Stimulated activated memory B cell treated with anti-CD40 and anti-IgM and Interleukin-4, amounts not matched to agents 10 μg/mL and 1 μg/mL and 100 μg/mL, for 72 hours (primary cell): ENCODE results near the gene SIDT1.
A peak's percentile ranks its signal among the peaks of the same experiment; 100 is the strongest.

ENCODE experiments used
- ATAC-seq: fragments of 150-1000 bp; cut with Tn5 transposase; 2 replicates; pipeline ENCODE4 v1.10.0; 2021
- H3K27ac Mint-ChIP-seq: one replicate; pipeline ENCODE4 v1.8.0; 2022; ENCODE audit warnings: mild to moderate bottlenecking, mixed read lengths
- H3K27me3 Mint-ChIP-seq: one replicate; pipeline ENCODE4 v1.8.0; 2022; ENCODE audit warnings: mixed read lengths
- H3K36me3 Mint-ChIP-seq: one replicate; pipeline ENCODE4 v1.8.0; 2022; ENCODE audit warnings: mixed read lengths
- H3K4me1 Mint-ChIP-seq: one replicate; pipeline ENCODE4 v1.8.0; 2022; ENCODE audit warnings: mixed read lengths
- H3K4me3 Mint-ChIP-seq: one replicate; pipeline ENCODE4 v1.8.0; 2022; ENCODE audit warnings: mild to moderate bottlenecking, moderate library complexity, mixed read lengths
- H3K9me3 Mint-ChIP-seq: one replicate; pipeline ENCODE4 v1.8.0; 2022; ENCODE audit warnings: mixed read lengths

The SIDT1 gene

GRCh38 chr3:113659101-113659541, 126.8 kb downstream of the SIDT1 start:
- peak overlapping the region; percentile 40 for H3K4me3 Mint-ChIP-seq
- H3K36me3 Mint-ChIP-seq, result peaks cover 77% of the 10 kb centered on the region
- H3K27me3 Mint-ChIP-seq, result no peaks in the 10 kb centered on the region
- peaks cover 8% of the 10 kb centered on the region for H3K9me3 Mint-ChIP-seq
- peak; percentile 87 for ATAC-seq
- peak overlapping the region; percentile 87 for H3K27ac Mint-ChIP-seq
- peaks cover 67% of the 10 kb centered on the region for H3K4me1 Mint-ChIP-seq

- no peaks in the 10 kb centered on the region for H3K27me3 Mint-ChIP-seq
- H3K9me3 Mint-ChIP-seq, result peaks cover 8% of the 10 kb centered on the region
- H3K27ac Mint-ChIP-seq, result peak overlapping the region; percentile 87
- peaks cover 80% of the 10 kb centered on the region for H3K36me3 Mint-ChIP-seq
- peaks cover 66% of the 10 kb centered on the region for H3K4me1 Mint-ChIP-seq
- H3K4me3 Mint-ChIP-seq, result no peak overlapping the region
- no peak for ATAC-seq
These were observed 127.6 kb downstream of the SIDT1 start for GRCh38 chr3:113659996-113660395.

- Mint-ChIP-seq H3K4me1 (peaks cover 66% of the 10 kb centered on the region), H3K27me3 (no peaks in the 10 kb centered on the region), H3K36me3 (peaks cover 79% of the 10 kb centered on the region), H3K9me3 (peaks cover 8% of the 10 kb centered on the region), H3K4me3 (peak overlapping the region; percentile 20), H3K27ac (peak overlapping the region; percentile 87)
- peak; percentile 45 for ATAC-seq
These were observed 128.1 kb downstream of the SIDT1 start for GRCh38 chr3:113660458-113660857.

- Mint-ChIP-seq H3K27me3 (no peaks in the 10 kb centered on the region), H3K27ac (peak overlapping the region; percentile 87), H3K9me3 (peaks cover 8% of the 10 kb centered on the region), H3K4me3 (peak overlapping the region; percentile 20), H3K36me3 (peaks cover 74% of the 10 kb centered on the region), H3K4me1 (peaks cover 66% of the 10 kb centered on the region)
- peak; percentile 72 for ATAC-seq
These were observed 128.5 kb downstream of the SIDT1 start for GRCh38 chr3:113660896-113661295.

- peaks cover 55% of the 10 kb centered on the region for H3K36me3 Mint-ChIP-seq
These were observed 130.5 kb downstream of the SIDT1 start for GRCh38 chr3:113662824-113663223.

GRCh38 chr3:113663324-113663750, 131.0 kb downstream of the SIDT1 start:
- Mint-ChIP-seq H3K4me3 (no peak overlapping the region), H3K36me3 (peaks cover 55% of the 10 kb centered on the region), H3K27me3 (no peaks in the 10 kb centered on the region), H3K4me1 (peaks cover 63% of the 10 kb centered on the region), H3K27ac (peak overlapping the region; percentile 87), H3K9me3 (no peaks in the 10 kb centered on the region)
- no peak for ATAC-seq

More at GRCh38 chr3:113662824-113663223, 130.5 kb downstream of the SIDT1 start:
- Mint-ChIP-seq H3K9me3 (no peaks in the 10 kb centered on the region), H3K27ac (peak overlapping the region; percentile 87), H3K27me3 (no peaks in the 10 kb centered on the region), H3K4me3 (no peak overlapping the region), H3K4me1 (peaks cover 59% of the 10 kb centered on the region)
- ATAC-seq, result no peak

- H3K9me3 Mint-ChIP-seq, result no peaks in the 10 kb centered on the region
- H3K27ac Mint-ChIP-seq, result peak overlapping the region; percentile 87
- H3K4me3 Mint-ChIP-seq, result no peak overlapping the region
- no peak for ATAC-seq
- H3K36me3 Mint-ChIP-seq, result peaks cover 60% of the 10 kb centered on the region
- no peaks in the 10 kb centered on the region for H3K27me3 Mint-ChIP-seq
- peaks cover 63% of the 10 kb centered on the region for H3K4me1 Mint-ChIP-seq
These were observed 131.4 kb downstream of the SIDT1 start for GRCh38 chr3:113663761-113664160.

GRCh38 chr3:113664523-113665094, 132.3 kb downstream of the SIDT1 start:
- Mint-ChIP-seq H3K9me3 (no peaks in the 10 kb centered on the region), H3K27me3 (no peaks in the 10 kb centered on the region), H3K4me1 (peaks cover 63% of the 10 kb centered on the region), H3K4me3 (no peak overlapping the region), H3K27ac (peak overlapping the region; percentile 87), H3K36me3 (peaks cover 63% of the 10 kb centered on the region)
- no peak for ATAC-seq

- Mint-ChIP-seq H3K36me3 (peaks cover 51% of the 10 kb centered on the region), H3K4me3 (no peak overlapping the region), H3K27me3 (no peaks in the 10 kb centered on the region), H3K9me3 (no peaks in the 10 kb centered on the region), H3K4me1 (peaks cover 45% of the 10 kb centered on the region), H3K27ac (peak overlapping the region; percentile 80)
- ATAC-seq, result no peak
These were observed 135.7 kb downstream of the SIDT1 start for GRCh38 chr3:113668015-113668414.

- Mint-ChIP-seq H3K27ac (no peak overlapping the region), H3K4me3 (no peak overlapping the region), H3K27me3 (no peaks in the 10 kb centered on the region), H3K4me1 (peaks cover 32% of the 10 kb centered on the region), H3K9me3 (peaks cover 5% of the 10 kb centered on the region), H3K36me3 (peaks cover 50% of the 10 kb centered on the region)
- ATAC-seq, result no peak
These were observed 141.2 kb downstream of the SIDT1 start for GRCh38 chr3:113673593-113673992.

GRCh38 chr3:113676261-113676660, 143.9 kb downstream of the SIDT1 start:
- peak overlapping the region; percentile 61 for H3K27ac Mint-ChIP-seq
- H3K9me3 Mint-ChIP-seq, result peaks cover 8% of the 10 kb centered on the region
- H3K27me3 Mint-ChIP-seq, result no peaks in the 10 kb centered on the region
- H3K36me3 Mint-ChIP-seq, result peaks cover 38% of the 10 kb centered on the region
- no peak for ATAC-seq
- H3K4me3 Mint-ChIP-seq, result no peak overlapping the region
- peaks cover 21% of the 10 kb centered on the region for H3K4me1 Mint-ChIP-seq

- no peak overlapping the region for H3K4me3 Mint-ChIP-seq
These were observed 145.4 kb downstream of the SIDT1 start for GRCh38 chr3:113677737-113678136.

GRCh38 chr3:113678773-113679172, 146.4 kb downstream of the SIDT1 start:
- Mint-ChIP-seq H3K36me3 (peaks cover 33% of the 10 kb centered on the region), H3K27ac (peak overlapping the region; percentile 66), H3K27me3 (no peaks in the 10 kb centered on the region), H3K4me1 (peaks cover 16% of the 10 kb centered on the region), H3K9me3 (peaks cover 8% of the 10 kb centered on the region), H3K4me3 (no peak overlapping the region)
- no peak for ATAC-seq

More at GRCh38 chr3:113677737-113678136, 145.4 kb downstream of the SIDT1 start:
- H3K27me3 Mint-ChIP-seq, result no peaks in the 10 kb centered on the region
- H3K27ac Mint-ChIP-seq, result no peak overlapping the region
- H3K4me1 Mint-ChIP-seq, result peaks cover 16% of the 10 kb centered on the region
- no peak for ATAC-seq
- H3K36me3 Mint-ChIP-seq, result peaks cover 30% of the 10 kb centered on the region
- H3K9me3 Mint-ChIP-seq, result peaks cover 8% of the 10 kb centered on the region
